ENCODE results near the gene PSMC5. TPM values are rescaled to one million over a fixed set of nuclear protein-coding genes. Genes with fewer than 3 reads are reported as not detected.
A peak's percentile ranks its signal among the peaks of the same experiment; 100 is the strongest.
"Not testable (repeated sequence)": the region's sequence is repeated elsewhere in the genome, so short reads cannot be mapped to it uniquely, and the experiment has no call there.

Gene PSMC5
- total RNA-seq (2014; rRNA removed; shearing (Covaris generic)) = 38.3 and 47.6 TPM in 2 replicates

DNA sequence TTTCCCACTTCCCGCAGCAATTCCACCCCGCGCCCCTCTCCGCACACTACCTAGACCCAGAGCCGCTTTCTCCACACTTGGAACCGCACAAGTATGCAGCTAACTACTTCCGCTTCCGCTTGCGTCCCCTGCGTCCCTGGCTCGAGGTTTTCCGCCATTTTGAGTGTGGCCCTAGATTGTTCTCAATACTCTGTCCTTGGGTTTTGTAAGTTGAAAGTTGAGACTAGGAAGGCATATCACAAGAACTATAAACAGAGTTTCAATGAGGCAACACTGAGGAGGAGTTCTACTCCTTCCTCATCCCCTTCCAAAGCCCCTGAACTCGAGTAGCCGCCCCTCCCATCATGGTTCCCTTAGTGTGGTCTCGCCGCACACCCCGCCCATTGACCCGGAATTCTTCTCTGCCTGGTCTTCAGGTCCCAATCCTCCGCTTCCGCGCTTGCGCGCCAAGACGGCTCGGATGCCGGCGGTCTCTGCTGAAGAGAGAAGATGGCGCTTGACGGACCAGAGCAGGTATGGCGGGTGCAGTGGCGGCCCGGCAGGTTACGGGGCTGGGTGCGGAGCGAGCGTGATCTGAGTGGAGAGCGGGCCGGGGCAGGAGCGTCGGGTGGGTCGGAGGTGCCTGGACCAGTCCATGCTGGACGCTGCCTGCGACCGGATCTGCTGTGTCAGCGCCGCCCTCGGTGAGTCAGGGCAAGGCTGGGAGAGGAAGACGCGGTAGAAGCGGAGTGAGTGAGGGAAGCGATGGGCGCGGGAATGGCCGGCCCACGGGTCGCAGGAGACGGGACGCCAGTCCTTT is at the start of gene PSMC5, which contains the start of gene FTSJ3:
PSMC5 (plus strand) TSS at position 430 of the 799 bp plus-strand sequence; CDS start at position 490, 60 bp downstream.
FTSJ3 (minus strand) TSS at position 662 of the 799 bp plus-strand sequence. CDS start 761 bp downstream, outside the sequence.
- peak; percentile 93 for DNase-seq (ENCODE audit: low read depth)

DNA sequence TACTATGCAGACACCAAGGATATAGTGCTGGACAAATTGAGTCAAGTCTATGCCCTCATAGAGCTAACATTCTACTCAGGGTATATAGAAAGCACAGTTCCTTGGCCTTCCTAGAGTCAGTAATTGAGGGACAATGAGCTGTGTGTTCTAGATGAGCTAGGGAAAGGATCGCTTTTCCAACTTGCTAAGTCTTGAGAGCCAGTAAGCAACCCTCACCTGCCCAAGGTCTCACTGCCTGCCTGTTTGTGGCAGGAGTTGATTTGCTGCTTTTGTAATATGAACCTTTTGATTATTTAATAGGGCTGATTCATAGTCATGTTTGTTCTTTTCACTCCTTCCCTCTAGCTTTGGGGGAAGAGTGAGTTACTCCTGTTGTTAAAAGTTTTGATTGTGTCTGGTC is 46.7 kb upstream of the PSMC5 start:
- peak; percentile 77 for DNase-seq (ENCODE audit: low read depth)

DNA sequence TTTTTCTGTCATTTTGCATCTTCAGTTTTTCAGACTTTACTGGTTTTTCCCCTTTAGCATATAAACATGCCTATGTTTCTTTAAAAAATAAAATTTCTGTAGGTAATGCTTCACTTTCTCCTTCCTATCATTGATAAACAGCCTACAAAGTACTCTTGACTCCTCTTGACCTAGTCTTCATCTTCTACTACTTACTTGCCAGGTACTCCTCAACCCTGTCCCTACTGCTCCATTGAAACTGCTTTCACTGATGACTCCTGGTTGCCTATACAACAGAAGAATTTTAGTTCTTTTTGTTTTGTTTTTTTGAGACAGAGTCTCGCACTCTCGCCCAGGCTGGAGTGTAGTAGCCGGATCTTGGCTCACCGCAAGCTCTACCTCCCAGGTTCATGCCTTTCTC is 46.3 kb upstream of the PSMC5 start:
- no peak for DNase-seq (ENCODE audit: low read depth)

DNA sequence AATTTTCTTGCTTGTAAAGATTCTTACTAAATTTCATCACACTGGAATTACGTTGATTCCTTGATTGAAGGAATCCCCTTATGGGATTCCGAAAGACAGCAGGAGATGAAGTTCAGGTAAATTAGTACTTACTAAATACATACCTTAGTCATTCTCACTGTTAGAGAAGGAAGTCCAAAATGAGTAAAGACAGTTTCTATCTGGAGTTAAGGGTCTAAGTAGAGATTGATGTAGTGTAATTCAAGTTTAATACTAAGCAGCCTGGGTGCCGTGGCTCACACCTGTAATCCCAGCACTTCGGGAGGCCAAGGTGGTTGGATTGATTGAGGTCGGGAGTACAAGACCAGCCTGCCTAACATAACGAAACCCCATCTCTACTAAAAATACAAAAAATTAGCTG is 43.7 kb upstream of the PSMC5 start:
- DNase-seq (ENCODE audit: low read depth) = no peak

DNA sequence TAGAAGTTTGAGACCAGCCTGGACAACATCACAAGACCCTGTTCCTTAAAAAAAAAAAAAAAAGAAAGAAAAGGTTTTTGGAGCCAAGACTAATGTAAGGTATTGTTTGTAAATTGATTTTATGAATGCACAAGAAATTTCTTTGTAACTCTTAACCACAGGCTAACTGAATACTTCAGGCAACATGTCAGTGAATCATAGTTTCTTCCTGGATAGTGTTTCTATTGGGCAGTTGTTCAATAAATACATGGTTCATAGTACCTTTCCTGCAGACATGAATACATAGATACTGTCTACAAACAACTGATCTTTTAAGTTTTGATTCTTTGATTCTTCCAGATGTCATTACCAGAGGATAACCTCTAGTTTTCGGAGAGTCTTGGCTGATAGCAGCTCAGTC is 41.7 kb upstream of the PSMC5 start:
- peak; percentile 58 for DNase-seq (ENCODE audit: low read depth)

DNA sequence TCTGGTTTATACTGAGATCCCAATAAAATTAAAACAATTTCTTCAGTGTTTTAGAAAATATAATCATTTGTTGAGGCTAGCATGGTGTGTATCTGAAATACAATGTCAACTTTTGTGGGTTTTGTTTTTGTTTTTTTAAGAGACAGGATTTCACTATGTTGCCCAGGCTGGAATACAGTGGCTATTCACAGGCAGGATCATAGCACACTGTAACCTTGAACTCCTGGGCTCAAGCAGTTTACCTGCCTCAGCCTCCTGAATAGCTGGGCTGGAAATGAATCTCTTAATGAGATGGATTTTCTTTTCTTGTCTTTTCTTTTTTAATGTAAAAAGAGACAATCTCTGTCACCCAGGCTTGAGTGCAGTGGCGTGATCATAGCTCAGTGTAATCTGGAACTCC is 41.1 kb upstream of the PSMC5 start:
- DNase-seq (ENCODE audit: low read depth) = no peak

DNA sequence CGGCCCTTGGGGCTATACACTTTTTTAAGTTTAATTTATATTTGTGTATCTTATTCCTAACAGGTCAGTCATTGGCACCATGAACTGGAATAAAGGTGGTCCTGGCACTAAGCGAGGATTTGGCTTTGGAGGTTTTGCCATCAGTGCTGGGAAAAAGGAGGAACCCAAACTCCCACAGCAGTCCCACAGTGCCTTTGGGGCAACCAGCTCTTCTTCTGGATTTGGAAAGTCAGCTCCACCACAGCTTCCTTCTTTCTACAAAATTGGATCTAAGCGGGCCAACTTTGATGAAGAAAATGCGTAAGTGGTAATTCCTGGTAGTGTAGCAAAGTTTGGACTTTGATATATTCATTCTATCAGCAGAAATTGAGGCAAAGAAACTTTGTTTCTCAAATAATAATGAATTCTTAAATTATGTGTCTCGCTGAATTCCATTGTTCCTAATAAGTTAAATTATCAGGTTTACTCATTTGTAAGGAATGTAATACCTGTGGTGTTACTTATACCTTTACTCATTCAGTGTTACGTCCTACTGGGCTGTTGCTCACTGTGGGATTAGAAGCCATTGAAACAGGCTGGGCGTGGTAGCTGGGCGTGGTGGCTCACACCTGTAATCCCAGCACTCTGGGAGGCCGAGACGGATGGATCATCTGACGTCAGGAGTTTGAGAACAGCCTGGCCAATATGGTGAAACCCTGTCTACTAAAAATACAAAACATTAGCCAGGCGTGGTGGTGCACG is 40.1 kb upstream of the PSMC5 start:
- DNase-seq (ENCODE audit: low read depth) = no peak

DNA sequence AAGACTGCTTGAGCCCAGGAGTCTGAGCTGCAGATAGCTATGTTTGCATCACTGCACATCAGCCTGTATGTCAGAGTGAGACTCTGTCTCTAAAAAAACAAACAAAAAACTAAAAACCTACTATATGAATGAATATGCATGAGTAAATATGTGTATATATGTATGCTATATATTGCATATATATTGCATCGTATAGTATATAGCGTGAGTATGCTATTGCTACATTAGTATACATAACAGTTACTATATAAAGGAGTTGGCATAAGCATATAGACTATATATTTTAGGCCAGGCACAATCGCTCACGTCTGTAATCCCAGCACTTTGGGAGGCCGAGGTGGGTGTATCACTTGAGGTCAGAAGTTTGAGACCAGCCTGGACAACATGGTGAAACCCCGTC is 37.2 kb upstream of the PSMC5 start:
- DNase-seq (ENCODE audit: low read depth) = no peak

DNA sequence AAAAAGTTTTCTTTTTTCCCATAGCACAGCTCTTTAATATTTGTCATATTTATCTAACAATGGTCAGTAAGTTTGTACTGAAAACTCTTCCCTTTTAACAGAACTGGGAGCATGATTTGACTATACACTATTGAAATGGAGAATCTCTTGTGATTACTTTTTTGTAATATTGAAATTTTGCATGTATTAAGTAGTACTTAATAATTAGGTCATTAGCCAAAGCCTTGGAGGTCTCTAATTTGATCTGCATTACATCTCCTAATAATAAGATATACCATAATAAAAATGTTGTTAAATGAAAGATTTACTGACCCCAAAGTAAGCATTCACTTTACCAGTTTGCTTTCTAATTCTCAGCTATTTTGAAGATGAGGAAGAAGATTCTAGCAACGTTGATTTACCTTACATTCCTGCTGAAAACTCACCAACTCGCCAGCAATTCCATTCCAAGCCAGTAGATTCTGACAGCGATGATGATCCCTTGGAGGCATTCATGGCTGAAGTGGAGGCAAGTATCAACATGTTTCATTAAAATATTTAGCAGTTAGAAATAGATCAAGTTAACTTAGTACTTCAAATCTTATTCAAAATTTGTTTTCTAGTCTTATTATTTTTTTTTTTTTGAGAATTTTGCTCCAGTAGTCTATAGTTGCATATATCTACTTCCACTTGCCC is 35.0 kb upstream of the PSMC5 start:
- no peak for DNase-seq (ENCODE audit: low read depth)

DNA sequence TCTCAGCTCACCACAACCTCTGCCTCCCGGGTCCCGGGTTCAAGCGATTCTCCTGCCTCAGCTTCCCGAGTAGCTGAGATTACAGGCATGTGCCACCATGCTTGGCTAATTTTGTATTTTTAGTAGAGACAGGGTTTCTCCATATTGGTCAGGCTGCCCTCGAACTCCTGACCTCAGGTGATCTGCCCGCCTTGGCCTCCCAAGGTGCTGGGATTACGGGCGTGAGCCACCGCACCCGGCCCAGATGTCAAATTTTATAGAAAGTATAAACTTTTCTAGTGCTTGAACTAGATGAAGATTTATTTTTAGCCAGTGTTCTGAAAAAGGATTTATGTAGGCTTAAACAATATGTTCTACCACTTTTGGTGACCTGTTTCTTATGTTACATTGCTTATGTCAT is 30.9 kb upstream of the PSMC5 start:
- DNase-seq (ENCODE audit: low read depth) = not testable (repeated sequence)

DNA sequence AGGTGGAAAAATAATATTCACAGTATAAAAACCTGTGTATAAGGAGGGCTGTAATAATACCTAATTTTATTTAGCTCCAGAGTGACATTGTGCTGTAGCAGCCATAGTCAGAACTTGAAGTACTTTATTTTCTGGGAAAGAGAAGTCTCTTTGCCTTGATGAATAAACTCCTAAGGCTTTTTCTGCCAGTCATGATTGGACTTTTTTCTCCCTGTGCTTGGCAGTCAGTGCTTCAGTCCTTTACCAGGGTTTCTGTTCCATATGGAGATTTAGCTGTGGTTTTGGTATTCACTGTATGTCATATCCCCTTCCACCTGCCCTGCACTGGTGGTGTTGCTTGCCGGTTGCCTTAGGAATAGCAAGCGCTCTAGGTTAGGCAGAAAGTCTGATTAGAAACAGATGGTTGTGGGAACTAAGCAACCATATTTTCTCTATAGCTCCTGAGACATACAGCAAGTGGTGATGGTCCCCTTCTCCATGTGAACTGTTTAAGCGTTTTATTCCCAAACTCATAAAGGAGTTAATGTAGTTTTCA is 28.6 kb upstream of the PSMC5 start:
- no peak for DNase-seq (ENCODE audit: low read depth)

DNA sequence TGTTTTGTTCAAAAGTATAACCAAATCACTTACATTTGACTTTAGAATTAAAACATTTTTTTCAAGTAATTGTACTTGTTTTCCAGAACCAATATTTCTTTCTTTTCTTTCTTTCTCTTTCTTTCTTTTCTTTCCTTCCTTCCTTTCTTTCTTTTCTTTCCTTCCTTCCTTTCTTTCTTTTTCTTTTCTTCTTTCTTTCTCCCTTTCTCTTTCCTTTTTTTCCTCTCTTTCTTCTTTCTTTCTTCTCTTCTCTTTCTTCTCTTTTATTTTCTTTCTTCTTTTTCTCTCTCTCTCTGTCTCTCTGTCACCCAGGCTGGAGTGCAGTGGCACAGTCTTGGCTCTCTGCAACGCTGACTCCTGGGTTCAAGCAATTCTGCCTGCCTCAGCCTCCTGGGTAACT is 26.4 kb upstream of the PSMC5 start:
- DNase-seq (ENCODE audit: low read depth) = no peak

DNA sequence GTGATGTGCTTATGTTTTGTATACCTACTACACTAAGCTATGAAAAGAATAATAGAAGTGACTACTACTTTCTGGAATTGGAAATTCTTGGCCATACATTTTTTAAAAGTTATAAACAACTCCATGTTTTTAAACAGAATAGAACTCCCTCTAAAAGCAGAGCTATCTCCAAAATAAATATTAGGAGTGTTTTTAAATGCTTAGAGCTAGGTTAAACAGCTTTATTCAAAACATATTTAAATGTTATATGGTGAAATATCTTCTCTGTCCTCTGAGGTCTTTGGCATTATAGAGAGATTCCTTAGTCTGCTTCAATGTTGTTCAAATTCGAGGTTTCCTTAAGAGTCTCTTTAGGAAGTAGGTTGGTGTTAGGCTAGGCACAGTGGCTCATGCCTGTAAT is 22.9 kb upstream of the PSMC5 start:
- DNase-seq (ENCODE audit: low read depth) = no peak

DNA sequence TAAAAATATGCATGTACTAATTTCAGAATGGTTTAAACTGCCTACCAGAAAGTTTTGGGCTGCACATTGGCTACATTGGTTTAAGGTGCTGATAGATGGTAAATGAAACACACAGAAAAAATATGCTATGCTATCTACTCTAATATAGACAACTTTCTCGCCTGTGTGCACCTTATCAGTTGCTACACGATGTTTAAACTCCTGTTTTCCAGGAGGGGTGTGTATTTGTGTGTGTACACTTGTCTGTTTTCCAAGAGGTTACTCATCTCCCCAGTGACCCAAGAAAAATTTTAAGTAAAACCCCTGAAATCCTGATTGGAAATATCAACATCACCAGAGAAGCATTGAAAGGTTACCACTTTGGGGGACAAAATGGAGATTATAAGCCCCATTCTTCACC is 21.6 kb upstream of the PSMC5 start:
- no peak for DNase-seq (ENCODE audit: low read depth)

DNA sequence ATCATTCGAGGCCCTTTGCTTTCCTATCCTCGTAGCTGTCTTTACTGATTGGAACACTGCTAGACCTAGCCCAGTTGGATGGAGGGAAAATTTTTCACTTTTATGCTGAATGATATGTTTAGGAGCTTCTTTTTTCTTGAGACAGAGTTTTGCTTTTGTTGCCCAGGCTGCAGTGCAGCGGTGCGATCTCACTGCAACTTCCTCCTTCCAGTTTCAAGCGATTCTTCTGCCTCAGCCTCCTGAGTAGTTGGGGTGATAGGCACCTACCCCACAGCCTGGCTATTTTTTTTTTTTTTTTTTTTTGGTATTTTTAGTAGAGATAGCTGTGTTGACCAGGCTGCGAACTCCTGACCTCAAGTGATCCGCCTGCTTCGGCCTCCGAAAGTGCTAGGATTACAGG is 17.3 kb upstream of the PSMC5 start:
- DNase-seq (ENCODE audit: low read depth) = no peak

DNA sequence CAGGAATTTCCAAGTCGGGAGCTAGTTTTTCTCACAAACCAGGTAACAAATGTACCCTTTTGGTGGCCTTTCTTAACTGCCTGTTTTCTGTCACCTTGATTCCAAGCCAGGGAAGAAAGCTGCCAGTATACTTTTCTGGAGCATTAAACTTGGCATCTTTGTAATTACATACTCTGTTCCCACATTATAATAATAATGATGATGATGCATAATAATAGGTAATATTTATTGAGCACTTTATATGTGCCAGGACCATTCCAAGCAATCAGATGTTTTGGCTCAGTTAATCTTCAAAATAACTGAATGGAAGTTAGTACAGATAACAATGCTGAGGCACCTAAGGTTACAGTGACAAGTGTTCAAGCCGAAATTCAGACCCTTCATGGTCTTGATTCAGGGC is 11.1 kb upstream of the PSMC5 start:
- no peak for DNase-seq (ENCODE audit: low read depth)

DNA sequence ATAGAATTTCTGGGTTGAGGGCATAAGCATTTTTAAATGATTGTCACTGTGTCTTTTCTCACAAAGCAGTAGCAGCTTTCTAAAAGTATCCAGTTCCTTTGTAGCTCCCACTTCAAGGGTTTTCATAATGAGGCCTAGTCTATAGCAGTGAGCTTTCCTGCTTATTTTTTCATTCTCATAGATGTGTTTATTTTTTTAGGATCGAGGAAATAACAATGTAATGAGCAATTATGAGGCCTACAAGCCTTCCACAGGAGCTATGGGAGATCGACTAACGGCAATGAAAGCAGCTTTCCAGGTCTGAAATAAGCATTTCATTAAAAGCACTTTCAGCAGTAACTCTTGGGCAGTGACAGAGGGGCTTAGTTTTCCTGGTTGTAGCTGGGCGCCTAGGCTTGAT is 10.6 kb upstream of the PSMC5 start:
- DNase-seq (ENCODE audit: low read depth) = peak; percentile 26

DNA sequence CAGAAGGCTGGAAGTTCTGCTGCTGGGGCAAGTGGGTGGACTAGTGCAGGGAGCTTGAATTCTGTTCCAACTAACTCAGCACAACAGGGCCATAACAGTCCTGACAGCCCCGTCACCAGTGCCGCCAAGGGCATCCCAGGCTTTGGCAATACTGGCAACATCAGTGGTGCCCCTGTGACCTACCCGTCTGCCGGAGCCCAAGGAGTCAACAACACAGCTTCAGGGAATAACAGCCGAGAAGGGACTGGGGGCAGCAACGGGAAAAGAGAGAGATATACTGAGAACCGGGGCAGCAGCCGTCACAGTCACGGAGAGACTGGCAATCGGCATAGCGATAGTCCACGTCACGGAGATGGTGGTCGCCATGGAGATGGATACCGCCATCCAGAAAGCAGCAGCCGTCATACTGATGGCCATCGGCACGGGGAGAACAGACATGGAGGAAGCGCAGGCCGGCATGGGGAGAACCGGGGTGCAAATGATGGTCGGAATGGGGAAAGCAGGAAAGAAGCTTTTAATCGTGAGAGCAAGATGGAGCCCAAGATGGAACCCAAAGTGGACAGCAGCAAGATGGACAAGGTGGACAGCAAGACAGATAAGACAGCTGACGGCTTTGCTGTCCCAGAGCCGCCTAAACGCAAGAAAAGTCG is 9.4 kb upstream of the PSMC5 start:
- no peak for DNase-seq (ENCODE audit: low read depth)

DNA sequence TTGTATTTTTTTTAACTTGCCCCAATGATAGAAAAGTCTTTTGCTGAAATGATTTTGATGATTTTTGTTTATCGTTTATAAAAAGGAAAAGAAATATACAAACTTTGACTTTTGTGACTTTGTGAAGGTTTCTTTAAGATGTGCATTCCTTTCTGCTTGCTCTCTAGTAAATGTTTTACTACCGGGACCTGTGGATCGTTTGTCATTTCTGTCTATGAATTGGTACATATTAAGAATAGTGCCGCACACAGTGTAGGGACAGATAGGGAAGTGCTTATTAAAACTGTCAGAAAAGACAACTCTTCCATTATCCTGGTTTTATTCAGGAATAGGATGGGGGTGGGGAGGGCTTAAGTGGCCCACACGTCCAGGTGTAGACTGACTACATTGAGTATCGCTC is 8.1 kb upstream of the PSMC5 start:
- no peak for DNase-seq (ENCODE audit: low read depth)

DNA sequence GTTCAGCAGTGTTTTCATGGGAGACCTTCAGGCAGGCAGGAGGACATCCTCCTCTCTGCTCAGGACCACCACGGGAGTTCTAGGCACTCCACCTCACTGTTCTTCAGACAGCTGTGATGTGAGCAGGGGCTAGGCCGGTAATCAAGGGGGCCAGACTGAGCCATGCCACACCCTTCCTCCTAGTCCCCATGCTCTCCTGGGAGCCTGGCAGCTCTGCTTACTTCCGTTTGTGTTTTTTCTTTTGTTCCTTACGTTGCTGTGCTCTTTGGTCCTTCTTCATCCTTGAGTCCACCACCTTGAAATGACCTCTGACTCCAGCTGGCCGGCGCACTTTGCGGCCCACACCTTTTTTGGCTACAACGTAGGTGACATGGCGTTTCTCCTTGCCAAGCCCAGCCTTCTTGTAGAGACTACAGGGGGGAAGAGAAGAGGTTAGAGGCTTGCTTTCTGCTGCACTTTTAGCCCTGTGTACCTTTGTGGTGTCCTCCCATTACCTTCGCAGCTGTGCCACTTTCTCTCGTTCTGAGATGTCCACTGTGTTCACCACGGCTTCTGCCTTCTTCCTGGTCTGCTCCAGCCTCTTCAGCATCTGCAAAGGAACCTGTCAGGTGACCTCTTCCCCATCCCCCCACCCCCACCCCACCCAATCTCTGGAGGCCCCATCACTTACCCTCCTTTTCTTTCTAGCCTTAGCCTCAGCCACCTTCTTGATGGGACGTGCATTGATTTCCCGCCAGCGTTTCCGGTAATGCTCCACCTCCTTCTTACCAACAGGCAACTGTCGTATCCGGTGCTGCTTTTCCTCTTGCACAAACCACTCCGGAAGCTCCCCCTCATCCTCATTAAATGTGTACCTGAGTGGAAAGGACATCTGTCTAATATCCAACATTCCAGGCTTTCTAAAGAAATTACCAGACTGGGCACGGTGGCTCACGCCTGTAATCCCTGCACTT is 7.4 kb upstream of the PSMC5 start:
- DNase-seq (ENCODE audit: low read depth) = no peak
